ENCODE results near the gene FOXL2NB. TPM values are rescaled to one million over a fixed set of nuclear protein-coding genes. Genes with fewer than 3 reads are reported as not detected.

FOXL2NB gene
- total RNA-seq, 1 experiment from 2014 or later: 0.31 TPM

GRCh38 chr3:138933981-138934691 is 12.9 kb upstream of the FOXL2NB start:
- Histone ChIP-seq H3K79me2 (ENCODE audit: insufficient read depth, low read length) (no peaks in the 10 kb centered on the region), H2BK12ac (ENCODE audit: insufficient read length, low read depth, low read length) (peak overlapping the region; percentile 17), H3K9ac (ENCODE audit: extremely low read depth, insufficient read length, low read length) (no peak overlapping the region), H2AFZ (ENCODE audit: low read length) (no peak overlapping the region), H2AK5ac (ENCODE audit: insufficient read length, low read length) (no peak overlapping the region), H3K79me1 (ENCODE audit: insufficient read depth, low read depth, low read length, poor library complexity, severe bottlenecking) (no peaks in the 10 kb centered on the region), H4K91ac (ENCODE audit: insufficient read length, low read depth, low read length) (no peak overlapping the region), H2BK120ac (ENCODE audit: low read depth, low read length, poor library complexity, severe bottlenecking) (no peak overlapping the region), H3K4me2 (ENCODE audit: insufficient read depth, insufficient read length, low read length) (no peak overlapping the region), H3K4me1 (ENCODE audit: insufficient read depth, low read length) (peaks cover 2% of the 10 kb centered on the region; the same call in 1 of the 2 replicates), H3K23me2 (ENCODE audit: insufficient read length, low read depth, low read length, poor library complexity, severe bottlenecking) (peaks cover 17% of the 10 kb centered on the region), H3K27me3 (ENCODE audit: insufficient read depth, low read length) (peaks cover 28% of the 10 kb centered on the region), H3K23ac (ENCODE audit: insufficient read length, low read depth, low read length) (no peak overlapping the region), H3K56ac (ENCODE audit: insufficient read length, low read depth, low read length) (no peak overlapping the region), H2BK15ac (ENCODE audit: low read depth, low read length) (no peak overlapping the region), H4K8ac (replicated peaks; ENCODE audit: insufficient read length, low read depth, low read length) (no peak overlapping the region), H3K27ac (ENCODE audit: insufficient read length, low read depth, low read length) (no peak overlapping the region), H3K18ac (ENCODE audit: insufficient read length, low read depth, low read length) (no peak overlapping the region), H3K14ac (ENCODE audit: insufficient read depth, low read length) (no peak overlapping the region; the same call in 1 of the 2 replicates), H3T11ph (ENCODE audit: low read length) (no peak overlapping the region), H2BK20ac (ENCODE audit: low read depth, low read length, poor library complexity, severe bottlenecking) (no peak overlapping the region), H2BK5ac (ENCODE audit: insufficient read length, low read length) (no peak overlapping the region), H4K5ac (ENCODE audit: insufficient read length, low read depth, low read length) (no peak overlapping the region), H3K4ac (ENCODE audit: low read depth, low read length) (no peak overlapping the region), H3K9me3 (ENCODE audit: control insufficient read depth, low read depth, low read length) (no peaks in the 10 kb centered on the region), H4K20me1 (ENCODE audit: control insufficient read depth, insufficient read depth, insufficient read length) (no peaks in the 10 kb centered on the region)
- no peaks in the 10 kb centered on the region for H3K36me3 Mint-ChIP-seq (ENCODE audit: insufficient read depth in 1 of 3, low read depth in 3 of 3)
- no peak for DNase-seq
- no peak overlapping the region for H3K4me3 Mint-ChIP-seq
- peaks cover 34 to 47% of the 10 kb centered on the region in 2 experiments for H3K4me1 Mint-ChIP-seq
- no peak for TF ChIP-seq CTCF (conservative IDR thresholded peaks at IDR 0.05)
- H3K9me3 Mint-ChIP-seq: peaks cover 4% of the 10 kb centered on the region in 2 experiments; a peak in 4 of 5 replicates
- H3K27me3 Mint-ChIP-seq (ENCODE audit: low read depth): peaks cover 69% of the 10 kb centered on the region
- no CpG with 5 or more reads among the region's 3 CpGs for WGBS (ENCODE audit: extremely low coverage, insufficient read length, low lambda C conversion rate)
- no peak overlapping the region for H3K27ac Mint-ChIP-seq
